Measurements from ENCODE around the gene PSPN. TPM values are rescaled to one million over a fixed set of nuclear protein-coding genes. Genes with fewer than 3 reads are reported as not detected.
"Not testable (repeated sequence)": the region's sequence is repeated elsewhere in the genome, so short reads cannot be mapped to it uniquely, and the experiment has no call there.

The PSPN gene
- polyA plus RNA-seq, 1 donor, result 2.5 TPM

DNA sequence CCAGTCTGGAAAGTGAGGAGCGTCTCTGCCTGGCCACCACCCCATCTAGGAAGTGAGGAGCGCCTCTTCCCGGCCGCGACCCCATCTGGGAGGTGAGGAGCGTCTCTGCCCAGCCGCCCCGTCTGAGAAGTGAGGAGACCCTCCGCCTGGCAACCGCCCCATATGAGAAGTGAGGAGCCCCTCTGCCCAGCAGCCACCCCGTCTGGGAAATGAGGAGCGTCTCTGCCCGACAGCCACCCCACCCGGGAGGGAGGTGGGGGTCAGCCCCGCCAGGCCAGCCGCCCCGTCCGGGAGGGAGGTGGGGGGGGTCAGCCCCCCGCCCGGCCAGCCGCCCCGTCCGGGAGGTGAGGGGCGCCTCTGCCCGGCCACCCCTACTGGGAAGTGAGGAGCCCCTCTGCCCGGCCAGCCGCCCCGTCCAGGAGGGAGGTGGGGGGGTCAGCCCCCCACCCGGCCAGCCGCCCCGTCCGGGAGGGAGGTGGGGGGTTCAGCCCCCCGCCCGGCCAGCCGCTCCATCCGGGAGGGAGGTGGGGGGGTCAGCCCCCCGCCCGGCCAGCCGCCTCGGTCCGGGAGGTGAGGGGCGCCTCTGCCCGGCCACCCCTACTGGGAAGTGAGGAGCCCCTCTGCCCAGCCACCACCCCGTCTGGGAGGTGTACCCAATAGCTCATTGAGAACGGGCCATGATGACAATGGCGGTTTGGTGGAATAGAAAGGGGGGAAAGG lies 20.3 kb downstream of the PSPN start:
- H3K27ac ChIP-seq (ENCODE audit: low read length); DNase-seq; H3K4me3 ChIP-seq (ENCODE audit: low read length); H3K4me1 ChIP-seq (ENCODE audit: control insufficient read depth, insufficient read depth, low read length); H3K9me3 ChIP-seq (ENCODE audit: control insufficient read depth, low read depth, low read length); H3K36me3 ChIP-seq (ENCODE audit: control insufficient read depth, insufficient read depth, low read length); H3K27me3 ChIP-seq (ENCODE audit: control insufficient read depth, insufficient read depth, low read length): not testable (repeated sequence)
- no CpG with 5 or more reads among the region's 46 CpGs for WGBS (ENCODE audit: insufficient coverage, low lambda C conversion rate)

GRCh38 chr19:6354098-6354674 lies 21.5 kb downstream of the PSPN start:
- Histone ChIP-seq H3K27me3 (ENCODE audit: control insufficient read depth, insufficient read depth, low read length) (no peaks in the 10 kb centered on the region), H3K9me3 (ENCODE audit: control insufficient read depth, low read depth, low read length) (no peaks in the 10 kb centered on the region), H3K4me3 (ENCODE audit: low read length) (no peak overlapping the region), H3K36me3 (ENCODE audit: control insufficient read depth, insufficient read depth, low read length) (no peaks in the 10 kb centered on the region), H3K27ac (ENCODE audit: low read length) (no peak overlapping the region), H3K4me1 (ENCODE audit: control insufficient read depth, insufficient read depth, low read length) (no peaks in the 10 kb centered on the region)
- DNase-seq, result no peak
- 25% methylated on average over 1 of the region's 4 CpGs for WGBS (ENCODE audit: insufficient coverage, low lambda C conversion rate)

DNA sequence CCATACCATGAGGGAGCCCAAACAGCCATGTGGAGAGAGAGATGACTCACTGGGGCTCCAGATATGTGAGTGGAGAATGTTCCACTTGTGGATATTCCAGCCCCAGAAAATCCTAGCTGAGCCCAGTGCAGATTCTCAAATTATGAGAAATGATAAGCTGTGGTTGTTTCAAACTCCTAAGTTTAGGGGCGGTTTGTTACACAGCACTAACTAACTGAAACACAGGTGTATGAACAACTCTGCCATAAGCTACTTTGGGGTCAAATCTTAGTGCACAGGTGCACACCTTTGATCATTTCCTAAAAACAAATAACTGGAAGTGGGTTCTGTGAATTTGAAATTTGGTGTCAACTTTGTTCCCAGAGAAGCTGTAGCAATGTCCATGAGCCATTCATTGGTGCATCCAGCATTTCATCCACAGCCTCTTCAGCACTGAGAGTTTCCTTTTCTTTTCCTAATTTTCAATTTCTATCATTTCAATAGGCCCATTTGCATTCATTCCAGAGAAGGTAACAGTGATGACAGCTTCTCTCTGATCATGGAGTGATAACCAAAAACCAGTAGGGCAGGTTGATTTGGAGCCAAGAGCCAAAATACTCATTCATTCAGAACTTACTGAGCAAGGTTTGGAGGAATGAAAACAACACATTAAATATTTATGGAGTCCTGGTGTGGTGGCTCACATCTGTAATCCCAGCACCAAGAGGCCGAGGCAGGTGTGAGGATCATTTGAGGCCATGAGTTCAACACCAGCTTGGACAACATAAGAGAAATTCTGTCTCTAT lies 23.2 kb downstream of the PSPN start:
- no peaks in the 10 kb centered on the region for H3K27me3 ChIP-seq (ENCODE audit: control insufficient read depth, insufficient read depth, low read length)
- H3K36me3 ChIP-seq (ENCODE audit: control insufficient read depth, insufficient read depth, low read length), result no peaks in the 10 kb centered on the region
- DNase-seq, result no peak
- no peak overlapping the region for H3K4me3 ChIP-seq (ENCODE audit: low read length)
- H3K27ac ChIP-seq (ENCODE audit: low read length), result no peak overlapping the region
- no peaks in the 10 kb centered on the region for H3K9me3 ChIP-seq (ENCODE audit: control insufficient read depth, low read depth, low read length)
- WGBS (ENCODE audit: insufficient coverage, low lambda C conversion rate), result 100% methylated on average over 1 of the region's 2 CpGs
- no peaks in the 10 kb centered on the region for H3K4me1 ChIP-seq (ENCODE audit: control insufficient read depth, insufficient read depth, low read length)

DNA sequence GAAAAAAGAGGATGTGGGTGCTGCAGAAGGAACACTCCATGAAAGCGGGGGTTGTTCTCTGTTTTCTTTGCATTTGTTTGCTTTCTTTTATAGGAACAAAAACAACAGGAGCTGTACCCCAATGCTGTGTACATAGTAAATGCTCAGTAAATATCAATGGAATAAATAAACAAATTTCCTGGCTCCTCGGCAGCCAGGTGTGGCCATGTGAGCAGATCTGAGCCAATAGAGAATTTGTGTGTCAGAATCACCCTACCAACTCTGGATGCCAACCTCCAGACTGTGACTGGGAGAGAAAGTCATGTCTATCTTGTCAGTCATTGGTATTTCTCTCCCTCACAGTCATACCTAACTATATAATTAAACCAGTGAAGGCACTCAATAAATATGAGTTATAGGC lies 25.0 kb downstream of the PSPN start:
- Histone ChIP-seq H3K9me3 (ENCODE audit: control insufficient read depth, low read depth, low read length) (no peaks in the 10 kb centered on the region), H3K4me1 (ENCODE audit: control insufficient read depth, insufficient read depth, low read length) (no peaks in the 10 kb centered on the region), H3K4me3 (ENCODE audit: low read length) (no peak overlapping the region), H3K27ac (ENCODE audit: low read length) (no peak overlapping the region), H3K36me3 (ENCODE audit: control insufficient read depth, insufficient read depth, low read length) (no peaks in the 10 kb centered on the region), H3K27me3 (ENCODE audit: control insufficient read depth, insufficient read depth, low read length) (no peaks in the 10 kb centered on the region)
- no peak for DNase-seq
- 57% methylated on average over 1 of the region's 2 CpGs for WGBS (ENCODE audit: insufficient coverage, low lambda C conversion rate)

- H3K27me3 ChIP-seq (ENCODE audit: control insufficient read depth, insufficient read depth, low read length); H3K4me3 ChIP-seq (ENCODE audit: low read length); H3K9me3 ChIP-seq (ENCODE audit: control insufficient read depth, low read depth, low read length); H3K36me3 ChIP-seq (ENCODE audit: control insufficient read depth, insufficient read depth, low read length); H3K27ac ChIP-seq (ENCODE audit: low read length); H3K4me1 ChIP-seq (ENCODE audit: control insufficient read depth, insufficient read depth, low read length); DNase-seq: not testable (repeated sequence)
- WGBS (ENCODE audit: insufficient coverage, low lambda C conversion rate), result no CpG with 5 or more reads among the region's 2 CpGs
Observed at GRCh38 chr19:6349271-6349670, 26.5 kb downstream of the PSPN start.

GRCh38 chr19:6343462-6343861 lies 32.3 kb downstream of the PSPN start:
- H3K27ac ChIP-seq (ENCODE audit: low read length), result no peak overlapping the region
- no peaks in the 10 kb centered on the region for H3K36me3 ChIP-seq (ENCODE audit: control insufficient read depth, insufficient read depth, low read length)
- H3K4me1 ChIP-seq (ENCODE audit: control insufficient read depth, insufficient read depth, low read length), result no peaks in the 10 kb centered on the region
- no CpG with 5 or more reads among the region's 1 CpG for WGBS (ENCODE audit: insufficient coverage, low lambda C conversion rate)
- no peaks in the 10 kb centered on the region for H3K27me3 ChIP-seq (ENCODE audit: control insufficient read depth, insufficient read depth, low read length)
- no peaks in the 10 kb centered on the region for H3K9me3 ChIP-seq (ENCODE audit: control insufficient read depth, low read depth, low read length)
- H3K4me3 ChIP-seq (ENCODE audit: low read length), result no peak overlapping the region
- DNase-seq, result no peak

- Histone ChIP-seq H3K4me1 (ENCODE audit: control insufficient read depth, insufficient read depth, low read length) (no peaks in the 10 kb centered on the region), H3K9me3 (ENCODE audit: control insufficient read depth, low read depth, low read length) (no peaks in the 10 kb centered on the region), H3K27me3 (ENCODE audit: control insufficient read depth, insufficient read depth, low read length) (no peaks in the 10 kb centered on the region), H3K27ac (ENCODE audit: low read length) (no peak overlapping the region), H3K36me3 (ENCODE audit: control insufficient read depth, insufficient read depth, low read length) (no peaks in the 10 kb centered on the region), H3K4me3 (ENCODE audit: low read length) (no peak overlapping the region)
- 60% methylated on average over 1 of the region's 14 CpGs for WGBS (ENCODE audit: insufficient coverage, low lambda C conversion rate)
- DNase-seq, result no peak
Observed at GRCh38 chr19:6340493-6341201, 35.1 kb downstream of the PSPN start.

DNA sequence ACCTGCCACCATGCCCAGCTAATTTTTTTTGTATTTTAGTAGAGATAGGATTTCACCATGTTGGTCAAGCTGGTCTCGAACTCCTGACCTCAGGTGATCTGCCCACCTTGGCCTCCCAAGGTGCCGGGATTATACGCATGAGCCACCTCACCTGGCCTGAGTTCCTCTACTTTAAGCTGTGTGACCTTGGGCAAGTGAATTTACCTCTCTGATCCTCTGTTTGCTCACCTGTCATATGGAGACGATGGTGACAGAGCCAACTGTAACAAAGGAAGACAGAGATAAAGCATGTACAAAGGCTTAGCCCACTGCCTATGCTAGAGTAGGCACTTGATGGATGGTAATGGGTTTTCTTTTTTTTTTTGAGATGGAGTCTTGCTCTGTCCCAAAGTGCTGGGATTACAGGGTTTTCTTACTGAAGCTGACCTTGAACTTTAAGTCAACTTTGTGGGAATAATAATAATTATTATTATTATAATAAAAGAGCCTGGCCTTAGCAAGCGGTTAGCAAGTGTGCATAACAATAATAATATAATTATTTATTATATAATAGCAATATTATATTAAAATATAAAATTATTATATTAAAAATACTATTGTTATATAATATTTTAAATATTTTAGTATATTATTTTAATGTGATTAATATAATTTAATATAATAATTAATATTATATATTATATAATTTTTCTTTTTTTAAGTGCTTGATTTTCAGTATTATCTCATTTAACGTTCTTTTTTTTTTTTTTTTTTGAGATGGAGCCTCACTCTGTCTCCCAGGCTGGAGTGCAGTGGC lies 41.0 kb downstream of the PSPN start:
- Histone ChIP-seq H3K36me3 (ENCODE audit: control insufficient read depth, insufficient read depth, low read length) (no peaks in the 10 kb centered on the region), H3K27ac (ENCODE audit: low read length) (no peak overlapping the region), H3K27me3 (ENCODE audit: control insufficient read depth, insufficient read depth, low read length) (no peaks in the 10 kb centered on the region), H3K4me3 (ENCODE audit: low read length) (no peak overlapping the region), H3K4me1 (ENCODE audit: control insufficient read depth, insufficient read depth, low read length) (no peaks in the 10 kb centered on the region), H3K9me3 (ENCODE audit: control insufficient read depth, low read depth, low read length) (no peaks in the 10 kb centered on the region)
- WGBS (ENCODE audit: insufficient coverage, low lambda C conversion rate), result 100% methylated on average over 1 of the region's 6 CpGs
- DNase-seq, result no peak

DNA sequence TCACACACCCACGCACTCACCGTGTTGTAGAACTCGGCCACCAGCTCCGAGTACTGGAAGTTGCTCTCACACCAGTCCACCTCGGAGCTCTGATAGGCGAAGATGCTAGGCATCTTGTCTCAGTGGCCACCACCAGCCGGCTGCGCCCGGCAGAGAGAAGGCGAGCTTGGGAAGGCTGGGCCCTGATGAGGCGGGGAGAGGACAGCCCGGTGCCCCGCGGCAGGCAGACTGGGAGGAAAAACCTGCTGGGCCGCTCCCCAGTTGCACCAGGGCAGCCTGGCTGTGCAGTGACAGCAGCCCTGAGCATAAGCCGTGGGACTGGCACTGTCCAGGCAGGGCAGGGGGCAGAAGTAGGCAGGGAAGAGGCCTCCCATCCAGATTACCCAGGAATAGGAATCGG lies 42.3 kb downstream of the PSPN start, which contains the start of gene ACER1:
Gene ACER1 (minus strand): TSS at position 174 of the 400 bp plus-strand sequence. CDS start 61 bp downstream, at position 113.
- WGBS (ENCODE audit: insufficient coverage, low lambda C conversion rate), result no CpG with 5 or more reads among the region's 17 CpGs
- Histone ChIP-seq H3K27ac (ENCODE audit: low read length) (no peak within 1 kb of the TSS), H3K27me3 (ENCODE audit: control insufficient read depth, insufficient read depth, low read length) (no peaks in the 10 kb centered on the region), H3K9me3 (ENCODE audit: control insufficient read depth, low read depth, low read length) (no peaks in the 10 kb centered on the region), H3K4me1 (ENCODE audit: control insufficient read depth, insufficient read depth, low read length) (no peaks in the 10 kb centered on the region), H3K36me3 (ENCODE audit: control insufficient read depth, insufficient read depth, low read length) (no peaks in the 10 kb centered on the region), H3K4me3 (ENCODE audit: low read length) (no peak within 1 kb of the TSS)
- no peak for DNase-seq
